Measurements from ENCODE around the gene GADD45B.

DNA sequence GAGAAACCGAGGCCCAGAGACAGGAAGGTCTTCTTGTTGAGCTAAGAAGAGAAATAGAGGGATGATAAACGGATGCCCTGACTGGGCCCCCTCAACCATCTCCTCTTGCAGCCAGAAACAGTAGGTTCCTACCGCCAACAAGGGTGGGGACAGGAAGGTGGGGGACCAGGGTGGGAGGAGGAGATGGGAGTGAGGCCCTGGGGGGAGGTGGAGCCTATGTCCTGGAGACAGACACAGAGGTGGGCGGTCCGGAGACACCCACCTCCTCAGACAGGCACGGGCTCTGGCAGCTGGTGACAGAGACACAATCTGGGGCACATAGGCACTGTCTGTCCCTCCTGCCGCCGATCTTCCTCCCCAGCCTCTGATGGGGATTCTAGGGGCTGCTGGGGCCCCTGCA is 16.9 kb downstream of the GADD45B start:
- TF ChIP-seq TAF1 (IDR thresholded peaks at IDR 0.05; ENCODE audit: low read depth) (no peak), POLR2AphosphoS5 (IDR thresholded peaks at IDR 0.05) (no peak), CTCF (IDR thresholded peaks at IDR 0.05; ENCODE audit: poor library complexity, severe bottlenecking) (no peak), EP300 (conservative IDR thresholded peaks at IDR 0.05; ENCODE audit: poor library complexity, severe bottlenecking) (no peak)

All from neural cell (in vitro differentiated cells).